Body of pancreas (tissue), 4 donors: Measurements from ENCODE around the gene HSPG2.
"Not testable (repeated sequence)": the region's sequence is repeated elsewhere in the genome, so short reads cannot be mapped to it uniquely, and the experiment has no call there.

Source experiments
- POLR2A ChIP-seq, 3 donors: fragments of 450-650 bp; IDR thresholded peaks; one replicate each; pipeline ENCODE4 v1.6.1; 2016; ENCODE audit warnings: antibody characterized with exemption in 3 of 3, mild to moderate bottlenecking in 2 of 3
- TF ChIP-seq, protein P1 (sequence below), 7 experiments: fragments of 450-650 bp in 4 of 7; fragments of 200-600 bp in 3 of 7; sonication (generic) in 3 of 7; IDR thresholded peaks; one replicate each; pipeline ENCODE4 v1.5.1; 2016 to 2019; ENCODE audit warnings: antibody characterized with exemption in 7 of 7

DNA sequence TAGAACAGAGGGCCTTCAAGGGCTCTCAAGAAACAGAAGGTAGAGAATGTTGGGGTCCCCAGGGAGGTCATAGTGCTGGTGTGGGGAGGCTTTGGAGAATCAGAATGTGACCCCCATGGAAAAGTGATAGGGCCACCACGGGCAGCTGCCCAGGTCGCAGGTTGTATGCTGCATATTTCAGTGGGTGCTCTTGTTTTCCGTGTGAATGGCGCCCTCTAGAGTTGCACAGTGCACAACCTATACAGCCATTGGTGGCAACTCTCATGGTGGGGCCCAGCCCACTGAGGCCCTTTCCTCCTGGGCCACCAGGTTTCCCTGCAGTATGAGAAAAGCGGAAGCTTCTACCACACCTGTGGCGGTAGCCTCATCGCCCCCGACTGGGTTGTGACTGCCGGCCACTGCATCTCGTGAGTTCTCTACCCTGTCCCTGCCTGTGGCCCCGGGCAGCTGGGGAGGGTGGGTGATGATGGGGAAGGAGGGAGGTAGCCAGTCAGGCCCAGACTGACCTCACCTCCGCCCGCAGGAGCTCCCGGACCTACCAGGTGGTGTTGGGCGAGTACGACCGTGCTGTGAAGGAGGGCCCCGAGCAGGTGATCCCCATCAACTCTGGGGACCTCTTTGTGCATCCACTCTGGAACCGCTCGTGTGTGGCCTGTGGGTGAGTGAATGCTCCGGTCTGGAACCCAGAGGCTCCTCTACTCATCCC lies 43.6 kb upstream of the HSPG2 start:
- TF ChIP-seq, protein P1, sequence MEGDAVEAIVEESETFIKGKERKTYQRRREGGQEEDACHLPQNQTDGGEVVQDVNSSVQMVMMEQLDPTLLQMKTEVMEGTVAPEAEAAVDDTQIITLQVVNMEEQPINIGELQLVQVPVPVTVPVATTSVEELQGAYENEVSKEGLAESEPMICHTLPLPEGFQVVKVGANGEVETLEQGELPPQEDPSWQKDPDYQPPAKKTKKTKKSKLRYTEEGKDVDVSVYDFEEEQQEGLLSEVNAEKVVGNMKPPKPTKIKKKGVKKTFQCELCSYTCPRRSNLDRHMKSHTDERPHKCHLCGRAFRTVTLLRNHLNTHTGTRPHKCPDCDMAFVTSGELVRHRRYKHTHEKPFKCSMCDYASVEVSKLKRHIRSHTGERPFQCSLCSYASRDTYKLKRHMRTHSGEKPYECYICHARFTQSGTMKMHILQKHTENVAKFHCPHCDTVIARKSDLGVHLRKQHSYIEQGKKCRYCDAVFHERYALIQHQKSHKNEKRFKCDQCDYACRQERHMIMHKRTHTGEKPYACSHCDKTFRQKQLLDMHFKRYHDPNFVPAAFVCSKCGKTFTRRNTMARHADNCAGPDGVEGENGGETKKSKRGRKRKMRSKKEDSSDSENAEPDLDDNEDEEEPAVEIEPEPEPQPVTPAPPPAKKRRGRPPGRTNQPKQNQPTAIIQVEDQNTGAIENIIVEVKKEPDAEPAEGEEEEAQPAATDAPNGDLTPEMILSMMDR (IDR thresholded peaks at IDR 0.05) = not testable (repeated sequence)
- peak; percentile 25 to 53 (median 43) for TF ChIP-seq POLR2A (IDR thresholded peaks at IDR 0.05)
